ENCODE measurements around the gene ABHD13.
"Not testable (repeated sequence)": the region's sequence is repeated elsewhere in the genome, so short reads cannot be mapped to it uniquely, and the experiment has no call there.

ABHD13 gene

GRCh38 chr13:108223687-108224503 is 5.7 kb downstream of the ABHD13 start:
- DNase-seq (ENCODE audit: low read depth, low spot score), result no peak

- no peak for DNase-seq (ENCODE audit: low read depth, low spot score)
These were observed 7.2 kb downstream of the ABHD13 start for GRCh38 chr13:108225440-108225839.

DNA sequence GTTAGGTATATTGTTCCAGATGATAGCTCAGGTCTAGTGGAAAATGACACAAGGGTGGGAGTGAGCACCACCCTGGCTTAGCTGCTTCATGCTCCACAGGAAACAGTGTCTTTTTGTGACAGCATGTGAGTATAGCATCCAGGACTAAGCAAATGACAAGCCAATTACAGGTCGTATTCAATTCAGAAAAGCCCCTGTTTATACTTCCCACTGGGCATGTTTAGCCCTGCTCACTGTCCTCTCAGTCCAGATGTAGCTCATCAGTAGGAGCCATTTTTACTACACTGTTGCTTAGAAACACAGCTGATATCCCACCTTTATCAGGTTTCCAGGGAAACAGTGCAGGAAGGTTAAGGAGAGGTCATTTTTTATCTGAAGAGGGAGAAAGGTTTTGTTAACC is 8.0 kb downstream of the ABHD13 start:
- no peak for DNase-seq (ENCODE audit: low read depth, low spot score)

DNA sequence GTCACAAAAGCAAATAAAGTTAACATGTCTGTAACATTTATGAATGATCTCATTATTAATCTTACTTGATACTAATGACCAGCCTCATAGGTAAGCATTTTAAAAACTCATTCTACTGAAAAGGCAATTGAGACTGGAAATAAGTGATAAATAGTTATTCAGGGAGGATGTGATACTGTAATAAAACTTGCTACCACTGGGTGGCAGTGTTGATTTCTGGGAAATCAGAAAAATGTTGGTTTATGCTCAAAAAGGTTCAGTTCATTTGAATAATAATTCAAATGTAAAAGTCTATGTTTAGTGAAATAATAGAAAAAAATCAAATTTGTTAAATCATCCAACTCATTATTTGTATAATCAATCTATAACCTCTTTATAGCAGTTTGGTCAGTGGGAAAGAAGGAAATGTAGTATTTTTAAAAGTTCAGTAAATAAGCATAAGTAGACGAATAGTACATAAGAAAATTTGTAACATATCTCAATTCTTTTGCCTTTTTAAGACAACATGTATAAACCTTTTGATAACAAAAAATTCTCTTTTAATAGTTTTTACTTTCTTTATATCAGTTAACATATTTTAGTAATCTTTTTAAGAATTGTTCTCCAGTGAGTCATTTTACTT is 9.6 kb downstream of the ABHD13 start:
- peak; percentile 35 for DNase-seq (ENCODE audit: low read depth, low spot score)

- DNase-seq (ENCODE audit: low read depth, low spot score), result no peak
These were observed 12.2 kb downstream of the ABHD13 start for GRCh38 chr13:108230377-108230776.

DNA sequence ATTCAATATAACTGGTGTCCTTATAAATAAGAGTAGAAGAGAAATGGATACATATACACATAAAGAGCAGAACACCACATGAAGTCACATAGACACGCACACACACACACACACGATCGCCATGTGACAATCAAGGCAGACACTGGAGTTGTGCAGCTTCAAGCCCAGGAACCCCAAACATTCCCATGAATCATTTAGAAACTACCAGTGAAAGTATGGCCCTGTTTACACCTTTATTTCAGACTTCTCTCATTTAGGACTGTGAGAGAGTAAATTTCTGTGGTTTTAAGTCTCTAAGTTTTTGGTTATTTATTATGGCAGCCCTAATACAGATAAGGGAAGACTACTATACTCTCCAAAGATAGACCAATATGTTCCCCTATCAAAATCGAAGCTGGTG is 31.0 kb downstream of the ABHD13 start:
- no peak for DNase-seq (ENCODE audit: low read depth, low spot score)

GRCh38 chr13:108257248-108257647 is 39.1 kb downstream of the ABHD13 start:
- no peak for DNase-seq (ENCODE audit: low read depth, low spot score)

- DNase-seq (ENCODE audit: low read depth, low spot score), result no peak
These were observed 45.6 kb downstream of the ABHD13 start for GRCh38 chr13:108263621-108264355.

- no peak for DNase-seq (ENCODE audit: low read depth, low spot score)
These were observed 48.3 kb downstream of the ABHD13 start for GRCh38 chr13:108266321-108266990.

DNA sequence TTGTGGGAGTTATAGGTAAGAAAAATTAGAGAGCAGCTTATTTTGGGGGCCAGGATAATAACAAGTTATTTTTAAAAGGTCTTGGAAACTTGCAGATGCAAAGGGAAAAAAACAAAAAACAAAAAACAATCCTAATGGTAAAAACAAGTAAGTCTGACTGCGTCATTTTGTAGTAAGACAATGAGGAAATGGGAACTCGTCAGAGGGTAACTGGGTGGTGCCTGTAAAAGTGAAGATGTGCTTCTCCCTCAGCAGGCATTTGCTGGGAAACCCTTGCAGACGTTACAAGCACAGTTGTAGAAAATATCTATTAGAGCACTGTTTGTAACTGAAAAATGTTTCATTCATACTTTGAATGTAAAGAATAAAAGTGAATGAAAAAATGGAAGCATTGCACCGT is 49.2 kb downstream of the ABHD13 start:
- no peak for DNase-seq (ENCODE audit: low read depth, low spot score)

GRCh38 chr13:108267855-108268254 is 49.7 kb downstream of the ABHD13 start:
- not testable (repeated sequence) for DNase-seq (ENCODE audit: low read depth, low spot score)

DNA sequence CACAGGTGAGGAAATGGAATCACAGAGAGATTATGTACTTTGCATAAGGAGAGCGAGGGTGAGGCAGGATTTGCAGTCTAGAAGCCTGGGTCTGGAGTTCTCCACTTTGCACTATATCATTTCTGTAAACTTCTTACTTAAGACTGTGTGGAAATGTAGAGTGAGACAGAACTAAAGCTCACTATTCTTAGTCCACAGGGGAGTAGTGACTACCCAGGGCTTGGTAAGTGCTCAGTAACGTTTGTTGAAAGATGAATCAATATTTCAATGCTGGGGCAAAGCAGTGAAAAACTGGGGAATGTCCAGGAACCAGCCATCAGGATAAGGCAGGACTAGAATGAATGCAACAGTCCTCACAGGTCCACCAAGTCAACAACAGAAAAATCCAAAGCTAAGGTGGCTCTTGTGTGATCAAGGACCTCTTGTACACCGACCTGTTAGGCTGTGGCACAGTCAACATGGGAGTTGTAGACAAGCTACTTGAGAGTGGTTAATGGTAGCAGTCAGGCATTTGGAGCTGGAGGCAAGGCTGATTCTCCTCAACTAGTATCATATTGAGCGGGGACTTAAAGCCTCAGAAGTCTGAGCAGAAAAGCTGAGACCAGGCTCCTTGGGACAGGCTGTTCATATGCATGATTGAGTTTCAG is 50.4 kb downstream of the ABHD13 start:
- DNase-seq (ENCODE audit: low read depth, low spot score), result no peak

- no peak for DNase-seq (ENCODE audit: low read depth, low spot score)
These were observed 51.6 kb downstream of the ABHD13 start, which contains the start of gene TNFSF13B for GRCh38 chr13:108269601-108270328. Gene TNFSF13B, plus strand, starts transcription at chr13:108269718. Its CDS starts 178 bp downstream, at chr13:108269896.

- no peak for DNase-seq (ENCODE audit: low read depth, low spot score)
These were observed 52.2 kb downstream of the ABHD13 start for GRCh38 chr13:108270442-108270841.

DNA sequence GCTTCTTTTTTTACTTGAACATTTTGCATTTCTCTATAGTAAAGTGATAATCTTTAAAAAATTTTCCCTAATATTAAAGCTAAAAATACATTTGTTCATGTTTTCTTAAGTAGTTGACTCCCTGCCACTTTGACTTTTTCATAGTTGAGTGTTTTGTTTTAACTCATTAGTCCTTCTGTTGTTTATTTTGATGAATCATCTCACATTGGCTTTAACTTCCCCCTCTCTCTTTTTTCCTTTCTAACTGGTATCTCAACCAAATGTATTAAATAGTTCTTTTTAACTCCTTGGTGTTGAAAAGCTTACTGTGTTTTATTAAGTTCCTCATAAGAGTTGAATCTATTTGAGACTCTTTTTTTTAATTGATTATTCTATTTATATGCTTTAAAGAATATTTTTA is 54.1 kb downstream of the ABHD13 start:
- DNase-seq (ENCODE audit: low read depth, low spot score), result no peak

DNA sequence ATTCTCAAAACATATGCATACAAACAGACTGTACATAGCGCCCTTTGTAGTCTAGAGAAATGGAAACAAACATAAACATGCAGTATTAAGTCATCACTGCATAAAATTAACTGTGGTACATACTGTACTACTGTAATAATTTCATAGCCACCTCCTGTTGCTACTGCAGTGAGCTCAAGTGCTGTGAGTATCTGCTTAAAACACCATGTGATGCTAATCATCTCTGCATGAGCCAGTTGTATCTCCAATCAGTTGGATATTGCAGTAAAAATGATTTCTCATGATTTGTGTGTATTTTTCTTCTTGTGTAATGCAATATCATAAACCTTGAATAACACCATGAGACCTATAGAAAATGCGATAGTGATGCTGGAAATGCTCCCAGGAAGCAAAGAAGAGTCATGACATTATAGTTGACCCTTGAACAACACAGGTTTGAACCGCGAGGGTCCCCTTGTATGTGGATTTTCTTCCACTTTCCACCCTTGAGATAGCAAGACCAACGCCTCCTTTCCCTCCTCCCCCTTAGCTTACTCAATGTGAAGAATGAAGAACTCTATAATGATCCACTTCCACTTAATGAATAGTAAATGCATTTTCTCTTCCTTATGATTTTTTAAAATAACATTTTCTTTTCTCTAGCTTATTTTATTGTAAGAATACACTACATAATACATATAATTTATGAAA is 55.4 kb downstream of the ABHD13 start:
- no peak for DNase-seq (ENCODE audit: low read depth, low spot score)

GRCh38 chr13:108274718-108275117 is 56.5 kb downstream of the ABHD13 start:
- DNase-seq (ENCODE audit: low read depth, low spot score), result no peak

GRCh38 chr13:108276060-108276459 is 57.9 kb downstream of the ABHD13 start:
- no peak for DNase-seq (ENCODE audit: low read depth, low spot score)

DNA sequence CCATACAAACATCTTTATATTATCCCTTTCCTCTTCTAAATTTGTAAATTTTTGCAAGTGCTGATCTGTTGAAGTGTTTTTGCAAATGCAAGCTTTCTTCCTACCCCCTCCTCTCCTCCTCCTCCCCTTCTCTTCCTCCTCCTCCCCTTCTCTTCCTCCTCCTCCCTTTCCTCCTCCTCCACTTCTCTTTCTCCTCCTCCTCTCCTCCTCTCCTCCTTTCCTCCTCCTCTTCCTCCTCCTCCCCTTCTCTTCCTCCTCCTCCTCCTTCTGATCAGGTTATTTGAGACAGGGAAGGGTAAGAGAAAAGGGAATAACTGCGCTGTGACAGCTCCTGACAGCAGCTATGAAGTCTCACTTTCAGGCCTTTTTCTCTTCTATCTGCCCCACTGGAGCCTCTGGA is 60.3 kb downstream of the ABHD13 start:
- no peak for DNase-seq (ENCODE audit: low read depth, low spot score)

- DNase-seq (ENCODE audit: low read depth, low spot score), result no peak
These were observed 63.7 kb downstream of the ABHD13 start for GRCh38 chr13:108281901-108282300.

Data from smooth muscle cell of the brain vasculature (primary cell).